Liver (tissue), 9 donors: Measurements from ENCODE around the gene CACNA1A. TPM values are rescaled to one million over a fixed set of nuclear protein-coding genes. Genes with fewer than 3 reads are reported as not detected.

ENCODE experiments used
- DNase-seq: peaks from one replicate; pipeline ENCODE4 v3.0.0-alpha.2; 2017; ENCODE audit warnings: low spot score
- H3K27ac ChIP-seq, 2 donors: one replicate each; pipeline ENCODE4 v1.7.0; 2013; ENCODE audit warnings: inconsistent platforms in 2 of 2, low read length in 2 of 2, control low read depth in 1 of 2, low read depth in 1 of 2, mild to moderate bottlenecking in 1 of 2
- H3K27me3 ChIP-seq, 4 donors: one replicate each; pipeline versions ENCODE4 v1.6.1 to v1.7.0; 2013; ENCODE audit warnings: low read length in 3 of 4, inconsistent platforms in 1 of 4, mild to moderate bottlenecking in 1 of 4, moderate library complexity in 1 of 4; ENCODE audit not compliant: control insufficient read depth in 4 of 4, insufficient read depth in 4 of 4
- H3K36me3 ChIP-seq, 4 donors: one replicate each; pipeline versions ENCODE4 v1.6.1 to v1.7.0; 2013; ENCODE audit warnings: low read length in 3 of 4, mild to moderate bottlenecking in 3 of 4, low read depth in 1 of 4, moderate library complexity in 1 of 4; ENCODE audit not compliant: control insufficient read depth in 4 of 4, insufficient read depth in 3 of 4
- H3K4me1 ChIP-seq, 4 donors: one replicate each; pipeline versions ENCODE4 v1.6.1 to v1.7.0; 2013; ENCODE audit warnings: low read length in 3 of 4, mild to moderate bottlenecking in 3 of 4, moderate library complexity in 1 of 4; ENCODE audit not compliant: control insufficient read depth in 4 of 4, insufficient read depth in 4 of 4
- H3K4me3 ChIP-seq, 3 donors: one replicate each; pipeline versions ENCODE4 v1.6.1 to v1.7.0; 2013; ENCODE audit warnings: low read length in 3 of 3, control low read depth in 1 of 3, low read depth in 1 of 3, mild to moderate bottlenecking in 1 of 3
- H3K9ac ChIP-seq, 2 donors: one replicate each; pipeline ENCODE4 v1.7.0; 2013; ENCODE audit warnings: low read length in 2 of 2, mild to moderate bottlenecking in 2 of 2, moderate library complexity in 2 of 2, control low read depth in 1 of 2, low read depth in 1 of 2
- H3K9me3 ChIP-seq, 4 donors: one replicate each; pipeline versions ENCODE4 v1.6.1 to v1.7.0; 2013; ENCODE audit warnings: low read length in 3 of 4; ENCODE audit not compliant: control insufficient read depth in 4 of 4
- ATF3 ChIP-seq: IDR thresholded peaks from 2 replicates; pipeline ENCODE4 v1.6.1; 2016; ENCODE audit warnings: antibody characterized with exemption
- EGR1 ChIP-seq, 2 donors: IDR thresholded peaks; 2 replicates each; pipeline ENCODE4 v1.6.1; 2016 to 2018; ENCODE audit warnings: antibody characterized with exemption in 2 of 2, low read depth in 2 of 2
- FOXA1 ChIP-seq: IDR thresholded peaks from 2 replicates; pipeline ENCODE4 v1.6.1; 2016; ENCODE audit warnings: antibody characterized with exemption
- FOXA2 ChIP-seq: IDR thresholded peaks from 2 replicates; pipeline ENCODE4 v1.6.1; 2016; ENCODE audit warnings: antibody characterized with exemption
- GABPA ChIP-seq, 2 donors: IDR thresholded peaks in 1 of 2; conservative IDR thresholded peaks in 1 of 2; 2 replicates each; pipeline ENCODE4 v1.6.1; 2016; ENCODE audit warnings: antibody characterized with exemption in 2 of 2, mild to moderate bottlenecking in 1 of 2, moderate library complexity in 1 of 2
- HNF4A ChIP-seq, 2 donors: conservative IDR thresholded peaks; 2 replicates each; pipeline ENCODE4 v1.6.1; 2016; ENCODE audit warnings: antibody characterized with exemption in 2 of 2, mild to moderate bottlenecking in 2 of 2
- HNF4G ChIP-seq: IDR thresholded peaks from 2 replicates; pipeline ENCODE4 v1.6.1; 2016; ENCODE audit warnings: antibody characterized with exemption
- JUND ChIP-seq, 2 donors: IDR thresholded peaks; 2 replicates each; pipeline ENCODE4 v1.6.1; 2016; ENCODE audit warnings: antibody characterized with exemption in 2 of 2
- NR2F2 ChIP-seq: IDR thresholded peaks from 2 replicates; pipeline ENCODE4 v1.6.1; 2016; ENCODE audit warnings: antibody characterized with exemption
- RAD21 ChIP-seq, 2 donors: IDR thresholded peaks; 2 replicates each; pipeline ENCODE4 v1.6.1; 2016; ENCODE audit warnings: antibody characterized with exemption in 2 of 2, mild to moderate bottlenecking in 2 of 2
- REST ChIP-seq: IDR thresholded peaks from 2 replicates; pipeline ENCODE4 v1.6.1; 2016; ENCODE audit warnings: antibody characterized with exemption, mild to moderate bottlenecking
- RXRA ChIP-seq, 2 donors: IDR thresholded peaks; 2 replicates each; pipeline ENCODE4 v1.6.1; 2017 to 2018; ENCODE audit warnings: antibody characterized with exemption in 2 of 2, mild to moderate bottlenecking in 1 of 2
- SP1 ChIP-seq: IDR thresholded peaks from 2 replicates; pipeline ENCODE4 v1.6.1; 2018; ENCODE audit warnings: antibody characterized with exemption, mild to moderate bottlenecking
- TAF1 ChIP-seq: conservative IDR thresholded peaks from 2 replicates; pipeline ENCODE4 v1.6.1; 2016; ENCODE audit warnings: antibody characterized with exemption, mild to moderate bottlenecking
- YY1 ChIP-seq: IDR thresholded peaks from 2 replicates; pipeline ENCODE4 v1.6.1; 2016; ENCODE audit warnings: antibody characterized with exemption, mild to moderate bottlenecking
- ZBTB33 ChIP-seq: IDR thresholded peaks from 2 replicates; pipeline ENCODE4 v1.6.1; 2016; ENCODE audit warnings: antibody characterized with exemption
- WGBS: extraction: QIAGEN DNeasy Blood & Tissue Kit; methylation state at CpG from one replicate; pipeline ENCODE4 v1.1.7; 2013; 5-methylcytosine and 5-hydroxymethylcytosine counted together
- polyA plus RNA-seq, 2 donors: library from polyadenylated mRNA; stranded (reverse) in 1 of 2; unstranded in 1 of 2; fragments of 200-250 nt in 1 of 2; fragments of >200 nt in 1 of 2; fragmentation: Nextera tagmentation in 1 of 2; extraction: Ambion mirVana in 1 of 2; gene quantifications; one replicate each; pipeline versions ENCODE4 v1.2.1 to v1.2.3, GENCODE V29; 2013 to 2015
- total RNA-seq, 2 donors: library from RNA; depleted of rRNA; stranded (reverse); fragments of >200 nt; gene quantifications; one replicate each; pipeline ENCODE4 v1.2.3, GENCODE V29; 2014
- TF ChIP-seq, protein P1 (sequence below): fragments of 150-350 bp; IDR thresholded peaks from 2 replicates; pipeline ENCODE4 v1.5.1; 2017; ENCODE audit warnings: improper control_type of control experiment, low read depth, low read length; ENCODE audit not compliant: missing input control
- TF ChIP-seq, protein P2 (sequence below): IDR thresholded peaks from 2 replicates; pipeline ENCODE4 v1.6.1; 2016; ENCODE audit warnings: antibody characterized with exemption
- donor health status: healthy.
- donor health status: healthy.
- donor health status: healthy.
- donor health status: healthy.
- donor health status: healthy.

Gene CACNA1A
- total and polyA plus RNA-seq, 4 donors: 0.09 to 0.17 (median 0.17) TPM; not detected in 1

- no peak for DNase-seq
- H3K9me3 ChIP-seq: peaks cover 0 to 5% (median 4%) of the 10 kb centered on the region in 4 donors
- no peaks in the 10 kb centered on the region for H3K36me3 ChIP-seq
- TF ChIP-seq NR2F2 (no peak), REST (no peak), HNF4A (conservative IDR thresholded peaks at IDR 0.05) (no peak), GABPA (IDR thresholded peaks at IDR 0.05 in 1 of 2, conservative IDR thresholded peaks at IDR 0.05 in 1 of 2) (no peak), RXRA (IDR thresholded peaks at IDR 0.05) (no peak), JUND (IDR thresholded peaks at IDR 0.05) (no peak), RAD21 (IDR thresholded peaks at IDR 0.05) (no peak), ZBTB33 (no peak), TAF1 (no peak), EGR1 (IDR thresholded peaks at IDR 0.05; ENCODE audit: low read depth in 2 of 2) (no peak), FOXA2 (no peak), YY1 (no peak), SP1 (no peak), ATF3 (no peak), FOXA1 (no peak), HNF4G (no peak)
- TF ChIP-seq, protein P1, sequence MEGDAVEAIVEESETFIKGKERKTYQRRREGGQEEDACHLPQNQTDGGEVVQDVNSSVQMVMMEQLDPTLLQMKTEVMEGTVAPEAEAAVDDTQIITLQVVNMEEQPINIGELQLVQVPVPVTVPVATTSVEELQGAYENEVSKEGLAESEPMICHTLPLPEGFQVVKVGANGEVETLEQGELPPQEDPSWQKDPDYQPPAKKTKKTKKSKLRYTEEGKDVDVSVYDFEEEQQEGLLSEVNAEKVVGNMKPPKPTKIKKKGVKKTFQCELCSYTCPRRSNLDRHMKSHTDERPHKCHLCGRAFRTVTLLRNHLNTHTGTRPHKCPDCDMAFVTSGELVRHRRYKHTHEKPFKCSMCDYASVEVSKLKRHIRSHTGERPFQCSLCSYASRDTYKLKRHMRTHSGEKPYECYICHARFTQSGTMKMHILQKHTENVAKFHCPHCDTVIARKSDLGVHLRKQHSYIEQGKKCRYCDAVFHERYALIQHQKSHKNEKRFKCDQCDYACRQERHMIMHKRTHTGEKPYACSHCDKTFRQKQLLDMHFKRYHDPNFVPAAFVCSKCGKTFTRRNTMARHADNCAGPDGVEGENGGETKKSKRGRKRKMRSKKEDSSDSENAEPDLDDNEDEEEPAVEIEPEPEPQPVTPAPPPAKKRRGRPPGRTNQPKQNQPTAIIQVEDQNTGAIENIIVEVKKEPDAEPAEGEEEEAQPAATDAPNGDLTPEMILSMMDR: no peak
- TF ChIP-seq, protein P2, sequence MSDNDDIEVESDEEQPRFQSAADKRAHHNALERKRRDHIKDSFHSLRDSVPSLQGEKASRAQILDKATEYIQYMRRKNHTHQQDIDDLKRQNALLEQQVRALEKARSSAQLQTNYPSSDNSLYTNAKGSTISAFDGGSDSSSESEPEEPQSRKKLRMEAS: no peak
- no peak overlapping the region for H3K27ac ChIP-seq
- WGBS: 64% methylated on average over 13 of the region's 13 CpGs
- no peaks in the 10 kb centered on the region for H3K4me1 ChIP-seq
- peaks cover 0 to 3% (median under 1%) of the 10 kb centered on the region in 4 donors for H3K27me3 ChIP-seq
- H3K4me3 ChIP-seq: no peak overlapping the region
- H3K9ac ChIP-seq: no peak overlapping the region
These were observed 166.4 kb downstream of the CACNA1A start for GRCh38 chr19:13339869-13340268.
